Kidney (tissue), 14 donors: ENCODE data around the gene CCDC192. TPM values are rescaled to one million over a fixed set of nuclear protein-coding genes. Genes with fewer than 3 reads are reported as not detected.
"Not testable (repeated sequence)": the region's sequence is repeated elsewhere in the genome, so short reads cannot be mapped to it uniquely, and the experiment has no call there.

Experiments
- DNase-seq, 5 donors: peaks; one replicate each; pipeline ENCODE4 v3.0.0-alpha.2; 2013 to 2020
- FAIRE-seq: peaks from 2 replicates; lab custom pipeline; 2012; peaks lifted over from hg19 to GRCh38; lab: Jason Lieb, UNC
- H3K27ac ChIP-seq, 2 donors: one replicate each; pipeline ENCODE4 v1.7.0; 2013; ENCODE audit warnings: low read depth in 2 of 2, low read length in 2 of 2, inconsistent platforms in 1 of 2
- H3K27me3 ChIP-seq: one replicate; pipeline ENCODE4 v1.7.1; 2013; ENCODE audit warnings: low read length, inconsistent platforms; ENCODE audit not compliant: control insufficient read depth, insufficient read depth
- H3K36me3 ChIP-seq, 3 donors: one replicate each; pipeline versions ENCODE4 v1.7.0 to v1.7.1; 2013; ENCODE audit warnings: low read length in 3 of 3, control low read depth in 1 of 3, inconsistent platforms in 1 of 3; ENCODE audit not compliant: insufficient read depth in 3 of 3, control insufficient read depth in 2 of 3
- H3K4me1 ChIP-seq, 3 donors: one replicate each; pipeline versions ENCODE4 v1.7.0 to v1.7.1; 2013; ENCODE audit warnings: low read length in 3 of 3, inconsistent platforms in 1 of 3, low read depth in 1 of 3; ENCODE audit not compliant: control insufficient read depth in 2 of 3, insufficient read depth in 2 of 3
- H3K4me3 ChIP-seq, 3 donors: one replicate each; pipeline versions ENCODE4 v1.7.0 to v1.8.1; 2013; ENCODE audit warnings: low read length in 3 of 3, control low read depth in 1 of 3, inconsistent platforms in 1 of 3
- H3K9ac ChIP-seq, 3 donors: one replicate each; pipeline versions ENCODE4 v1.7.0 to v1.7.1; 2013; ENCODE audit warnings: low read length in 3 of 3, control low read depth in 1 of 3, inconsistent platforms in 1 of 3
- H3K9me3 ChIP-seq, 3 donors: one replicate each; pipeline versions ENCODE4 v1.7.0 to v1.7.1; 2013; ENCODE audit warnings: low read length in 3 of 3, control low read depth in 1 of 3, inconsistent platforms in 1 of 3; ENCODE audit not compliant: control insufficient read depth in 2 of 3, insufficient read depth in 1 of 3
- CTCF ChIP-seq: IDR thresholded peaks from 3 replicates; pipeline ENCODE4 v1.5.1; 2012; ENCODE audit warnings: mild to moderate bottlenecking, moderate library complexity, borderline replicate concordance; ENCODE audit not compliant: insufficient read depth; ENCODE audit errors: extremely low read depth
- intact Hi-C: fragments of 100-400 bp; cut with DNase I; formaldehyde crosslinking; loops from one replicate; pipeline ENCODE4 v1.11.1; 2022
- polyA plus RNA-seq: library from polyadenylated mRNA; stranded (reverse); fragments of 350-450 nt; fragmentation: Illumina TruSeq; extraction: RNeasy Lipid Tissue Mini Kit (QIAGEN cat#74804); gene quantifications from one replicate; pipeline ENCODE4 v1.2.3, GENCODE V29; 2014; ENCODE audit warnings: low read depth, low replicate concordance; ENCODE audit not compliant: insufficient read depth
- total RNA-seq: library from RNA; stranded (reverse); fragmentation: NEBNext Ultra II Directional; extraction: Animal tissue kit (Norgen Biotek cat#: 25700); gene quantifications from one replicate; pipeline ENCODE4 v1.2.1, GENCODE V29; 2021
- donor health status: control.
- donor health status: control.
- donor health status: control.
- donor health status: control.
- donor health status: control.
- donor health status: DM: yes; HTN: yes; CAD: no.
- donor health status: Normal renal cell carcinoma (clear cell type).

Gene CCDC192
- total and polyA plus RNA-seq, 2 donors from 2014 or later = not detected

- H3K4me3 ChIP-seq = no peak overlapping the region
- no peaks in the 10 kb centered on the region for H3K36me3 ChIP-seq
- H3K9me3 ChIP-seq = no peaks in the 10 kb centered on the region
- intact Hi-C loops = no loop called here
- H3K4me1 ChIP-seq = no peaks in the 10 kb centered on the region
- DNase-seq (no peak), FAIRE-seq (no peak)
- H3K27ac ChIP-seq = no peak overlapping the region
- H3K27me3 ChIP-seq = no peaks in the 10 kb centered on the region
- TF ChIP-seq CTCF = no peak
- H3K9ac ChIP-seq = no peak overlapping the region
Observed at GRCh38 chr5:127671218-127671617, 32.0 kb upstream of the CCDC192 start.

- H3K9me3 ChIP-seq = no peaks in the 10 kb centered on the region
- H3K4me1 ChIP-seq = no peaks in the 10 kb centered on the region
- no peaks in the 10 kb centered on the region for H3K27me3 ChIP-seq
- no peak overlapping the region for H3K9ac ChIP-seq
- no peak for TF ChIP-seq CTCF
- no peaks in the 10 kb centered on the region for H3K36me3 ChIP-seq
- intact Hi-C loops = no loop called here
- H3K27ac ChIP-seq = no peak overlapping the region
- no peak overlapping the region for H3K4me3 ChIP-seq
- FAIRE-seq = no peak
- no peak for DNase-seq
Observed at GRCh38 chr5:127673117-127673800, 29.9 kb upstream of the CCDC192 start.

GRCh38 chr5:127676951-127677350 lies 26.2 kb upstream of the CCDC192 start:
- FAIRE-seq, H3K9me3 ChIP-seq, H3K4me1 ChIP-seq, intact Hi-C loops, H3K9ac ChIP-seq, H3K27ac ChIP-seq, H3K27me3 ChIP-seq, H3K4me3 ChIP-seq, DNase-seq, H3K36me3 ChIP-seq: not testable (repeated sequence)

- H3K4me3 ChIP-seq, intact Hi-C loops, H3K27ac ChIP-seq, H3K4me1 ChIP-seq, H3K36me3 ChIP-seq, H3K27me3 ChIP-seq, FAIRE-seq, H3K9me3 ChIP-seq, DNase-seq, H3K9ac ChIP-seq: not testable (repeated sequence)
Observed at GRCh38 chr5:127679691-127680330, 23.4 kb upstream of the CCDC192 start.
